ENCODE data around the gene PAFAH1B2.

DNA sequence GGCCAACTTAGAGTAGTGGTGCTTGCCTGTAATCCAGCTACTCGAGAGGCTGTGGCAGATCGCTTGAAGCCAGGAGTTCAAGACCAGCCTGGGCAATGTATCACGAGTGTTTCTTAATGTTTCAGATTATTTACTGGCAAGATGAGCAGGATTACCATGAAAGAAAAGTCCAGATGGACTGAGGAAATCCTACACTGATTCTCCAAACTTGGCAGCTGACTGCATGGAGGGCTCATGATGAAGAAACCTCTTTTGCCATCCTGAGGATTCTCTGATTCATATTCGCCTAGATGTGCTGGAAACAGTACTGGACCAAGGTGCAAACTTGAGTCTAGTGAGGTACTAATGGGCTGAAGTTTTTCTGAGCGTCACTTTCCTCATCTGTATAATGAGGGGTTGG lies 31.7 kb downstream of the PAFAH1B2 start:
- TF ChIP-seq, protein P1, sequence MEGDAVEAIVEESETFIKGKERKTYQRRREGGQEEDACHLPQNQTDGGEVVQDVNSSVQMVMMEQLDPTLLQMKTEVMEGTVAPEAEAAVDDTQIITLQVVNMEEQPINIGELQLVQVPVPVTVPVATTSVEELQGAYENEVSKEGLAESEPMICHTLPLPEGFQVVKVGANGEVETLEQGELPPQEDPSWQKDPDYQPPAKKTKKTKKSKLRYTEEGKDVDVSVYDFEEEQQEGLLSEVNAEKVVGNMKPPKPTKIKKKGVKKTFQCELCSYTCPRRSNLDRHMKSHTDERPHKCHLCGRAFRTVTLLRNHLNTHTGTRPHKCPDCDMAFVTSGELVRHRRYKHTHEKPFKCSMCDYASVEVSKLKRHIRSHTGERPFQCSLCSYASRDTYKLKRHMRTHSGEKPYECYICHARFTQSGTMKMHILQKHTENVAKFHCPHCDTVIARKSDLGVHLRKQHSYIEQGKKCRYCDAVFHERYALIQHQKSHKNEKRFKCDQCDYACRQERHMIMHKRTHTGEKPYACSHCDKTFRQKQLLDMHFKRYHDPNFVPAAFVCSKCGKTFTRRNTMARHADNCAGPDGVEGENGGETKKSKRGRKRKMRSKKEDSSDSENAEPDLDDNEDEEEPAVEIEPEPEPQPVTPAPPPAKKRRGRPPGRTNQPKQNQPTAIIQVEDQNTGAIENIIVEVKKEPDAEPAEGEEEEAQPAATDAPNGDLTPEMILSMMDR (conservative IDR thresholded peaks at IDR 0.05; ENCODE audit: low read length) = no peak
- no peak for TF ChIP-seq EZH2phosphoT487 (IDR thresholded peaks at IDR 0.05; ENCODE audit: borderline replicate concordance, low read depth, low read length)

All from OCI-LY7 (cell line).